ENCODE results near the gene SERPINB2. TPM values are rescaled to one million over a fixed set of nuclear protein-coding genes. Genes with fewer than 3 reads are reported as not detected.

The SERPINB2 gene
- total RNA-seq, 1 experiment from 2014 or later, result not detected

GRCh38 chr18:63903851-63904570 is 16.5 kb downstream of the SERPINB2 start:
- Histone ChIP-seq H3K9me2 (ENCODE audit: insufficient read depth) (no peaks in the 10 kb centered on the region), H3K9me3 (ENCODE audit: control insufficient read depth in 1 of 2, insufficient read depth in 1 of 2, low read depth in 1 of 2, low read length in 2 of 2) (no peaks in the 10 kb centered on the region), H3K4me1 (ENCODE audit: control insufficient read depth in 1 of 2, insufficient read depth in 2 of 2, low read length in 2 of 2) (no peaks in the 10 kb centered on the region), H3K4me2 (ENCODE audit: low read length) (no peak overlapping the region), H3K27ac (ENCODE audit: low read depth, low read length) (no peak overlapping the region), H3K9ac (ENCODE audit: low read length) (no peak overlapping the region), H3K36me3 (ENCODE audit: control insufficient read depth in 1 of 2, insufficient read depth in 2 of 2, low read length in 2 of 2) (no peaks in the 10 kb centered on the region), H3K79me2 (ENCODE audit: insufficient read depth, low read length) (no peaks in the 10 kb centered on the region), H3K4me3 (replicated peaks in 1 of 2; ENCODE audit: low read depth in 1 of 2, low read length in 2 of 2) (no peak overlapping the region), H4K20me1 (ENCODE audit: insufficient read depth) (no peaks in the 10 kb centered on the region), H3K27me3 (ENCODE audit: insufficient read depth, low read length) (no peaks in the 10 kb centered on the region), H2AFZ (ENCODE audit: low read depth, low read length, poor library complexity, severe bottlenecking) (no peak overlapping the region)
- TF ChIP-seq SIN3A (IDR thresholded peaks at IDR 0.05; ENCODE audit: low read depth), result no peak
- TF ChIP-seq, protein P1, sequence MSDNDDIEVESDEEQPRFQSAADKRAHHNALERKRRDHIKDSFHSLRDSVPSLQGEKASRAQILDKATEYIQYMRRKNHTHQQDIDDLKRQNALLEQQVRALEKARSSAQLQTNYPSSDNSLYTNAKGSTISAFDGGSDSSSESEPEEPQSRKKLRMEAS (IDR thresholded peaks at IDR 0.05), result no peak
- ChIA-PET POLR2A (no interaction called here), RAD21 (ENCODE audit: low non-redundant PET in 1 of 2, low total read pairs in 2 of 2, uncharacterized antibody in 2 of 2, unreplicated experiment in 2 of 2) (no interaction called here), CTCF (no interaction called here)
- no peak for DNase-seq (ENCODE audit: low read depth, low spot score)
- intact Hi-C loops (cut with micrococcal nuclease), result no loop called here
- no TSS peak for BruUV-seq (replicated peaks)
- ATAC-seq, result no peak

- Histone ChIP-seq H4K20me1 (ENCODE audit: insufficient read depth) (no peaks in the 10 kb centered on the region), H3K4me3 (replicated peaks in 1 of 2; ENCODE audit: low read depth in 1 of 2, low read length in 2 of 2) (no peak overlapping the region), H3K79me2 (ENCODE audit: insufficient read depth, low read length) (no peaks in the 10 kb centered on the region), H3K4me1 (ENCODE audit: control insufficient read depth in 1 of 2, insufficient read depth in 2 of 2, low read length in 2 of 2) (no peaks in the 10 kb centered on the region), H3K9ac (ENCODE audit: low read length) (no peak overlapping the region), H3K4me2 (ENCODE audit: low read length) (no peak overlapping the region), H3K27ac (ENCODE audit: low read depth, low read length) (no peak overlapping the region), H3K27me3 (ENCODE audit: insufficient read depth, low read length) (no peaks in the 10 kb centered on the region), H3K9me3 (ENCODE audit: control insufficient read depth in 1 of 2, insufficient read depth in 1 of 2, low read depth in 1 of 2, low read length in 2 of 2) (no peaks in the 10 kb centered on the region), H2AFZ (ENCODE audit: low read depth, low read length, poor library complexity, severe bottlenecking) (no peak overlapping the region), H3K36me3 (ENCODE audit: control insufficient read depth in 1 of 2, insufficient read depth in 2 of 2, low read length in 2 of 2) (no peaks in the 10 kb centered on the region), H3K9me2 (ENCODE audit: insufficient read depth) (no peaks in the 10 kb centered on the region)
- no TSS peak for BruUV-seq (replicated peaks)
- POLR2A ChIA-PET, result no interaction called here
- CTCF ChIA-PET, result no interaction called here
- ATAC-seq (no peak), DNase-seq (ENCODE audit: low read depth, low spot score) (no peak)
- RAD21 ChIA-PET (ENCODE audit: low non-redundant PET in 1 of 2, low total read pairs in 2 of 2, uncharacterized antibody in 2 of 2, unreplicated experiment in 2 of 2), result no interaction called here
- intact Hi-C loops (cut with micrococcal nuclease), result no loop called here
- TF ChIP-seq CBX3 (IDR thresholded peaks at IDR 0.05; ENCODE audit: low read depth) (no peak), RAD21 (IDR thresholded peaks at IDR 0.05; ENCODE audit: low read depth) (no peak), YY1 (IDR thresholded peaks at IDR 0.05; ENCODE audit: extremely low read depth, insufficient replicate concordance, low read depth, low read length) (no peak)
Observed at GRCh38 chr18:63904694-63905093, 17.2 kb downstream of the SERPINB2 start.
